Astrocyte of the cerebellum (primary cell): ENCODE data around the gene HEPN1.

ENCODE experiments used
- DNase-seq: peaks from one replicate; pipeline ENCODE4 v3.0.0-alpha.2; 2011; ENCODE audit warnings: low read depth
- H3K4me3 ChIP-seq: 2 replicates; pipeline ENCODE4 v1.5.1; 2011; ENCODE audit warnings: mild to moderate bottlenecking, low read depth, low read length, moderate library complexity
- CTCF ChIP-seq: IDR thresholded peaks from 2 replicates; pipeline ENCODE4 v1.5.1; 2012; ENCODE audit warnings: low read length, low read depth, moderate library complexity, mild to moderate bottlenecking; ENCODE audit errors: missing control alignments
- in situ Hi-C: cut with HindIII; loops from 2 replicates; pipeline ENCODE4 v1.10.0; 2017; ENCODE audit warnings: low sequenced_read_pairs

HEPN1 gene

GRCh38 chr11:124922831-124923230 lies 3.8 kb downstream of the HEPN1 start:
- no peak for TF ChIP-seq CTCF
- no peak overlapping the region for H3K4me3 ChIP-seq
- in situ Hi-C loops, result no loop called here
- no peak for DNase-seq

DNA sequence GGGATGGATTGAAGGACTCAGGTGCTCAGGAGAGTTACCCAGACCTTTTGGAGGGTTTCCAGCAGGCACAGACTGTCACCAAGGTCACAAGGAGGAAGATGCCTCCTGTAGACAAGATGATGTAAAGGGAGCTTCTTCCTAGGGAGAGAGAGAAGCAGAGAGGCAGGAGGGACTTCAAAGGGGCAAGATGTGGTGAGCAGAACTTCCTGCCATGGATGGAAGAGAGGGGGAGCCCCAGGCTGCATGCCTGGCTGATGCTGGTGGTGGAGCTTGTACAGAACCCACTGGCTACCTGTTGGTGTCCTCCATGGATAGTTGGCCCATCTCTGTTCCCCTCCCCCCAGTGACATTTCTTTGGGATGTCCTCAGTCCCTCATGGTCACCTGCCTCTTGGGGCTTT lies 4.2 kb downstream of the HEPN1 start:
- no peak for DNase-seq
- no peak for TF ChIP-seq CTCF
- H3K4me3 ChIP-seq, result no peak overlapping the region
- in situ Hi-C loops, result no loop called here

- no peak for DNase-seq
- in situ Hi-C loops, result no loop called here
- no peak for TF ChIP-seq CTCF
- no peak overlapping the region for H3K4me3 ChIP-seq
Observed at GRCh38 chr11:124928942-124929665, 10.1 kb downstream of the HEPN1 start.

DNA sequence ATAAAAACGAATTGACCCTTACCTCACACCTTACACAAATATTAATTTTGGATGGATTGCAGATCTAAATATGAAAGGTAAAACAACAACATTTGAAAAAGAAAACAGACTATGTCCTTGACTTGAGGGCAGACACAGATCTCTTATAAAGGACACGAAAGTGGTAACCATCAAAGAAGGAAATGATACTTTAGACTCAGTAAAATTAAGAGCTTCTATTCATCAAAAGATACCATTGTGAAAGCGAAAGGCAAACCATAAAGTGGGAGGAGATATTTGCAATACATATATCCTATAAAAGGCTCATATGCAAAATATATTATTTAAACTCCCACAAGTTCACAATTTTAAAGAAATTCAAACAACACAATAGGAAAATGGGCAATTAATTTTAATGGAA lies 11.7 kb downstream of the HEPN1 start:
- in situ Hi-C loops, result no loop called here
- TF ChIP-seq CTCF, result no peak
- H3K4me3 ChIP-seq, result no peak overlapping the region
- DNase-seq, result no peak

- TF ChIP-seq CTCF, result peak; percentile 15
- in situ Hi-C loops, result no loop called here
- H3K4me3 ChIP-seq, result no peak overlapping the region
- DNase-seq, result peak; percentile 19
Observed at GRCh38 chr11:124934862-124935547, 16.0 kb downstream of the HEPN1 start.

DNA sequence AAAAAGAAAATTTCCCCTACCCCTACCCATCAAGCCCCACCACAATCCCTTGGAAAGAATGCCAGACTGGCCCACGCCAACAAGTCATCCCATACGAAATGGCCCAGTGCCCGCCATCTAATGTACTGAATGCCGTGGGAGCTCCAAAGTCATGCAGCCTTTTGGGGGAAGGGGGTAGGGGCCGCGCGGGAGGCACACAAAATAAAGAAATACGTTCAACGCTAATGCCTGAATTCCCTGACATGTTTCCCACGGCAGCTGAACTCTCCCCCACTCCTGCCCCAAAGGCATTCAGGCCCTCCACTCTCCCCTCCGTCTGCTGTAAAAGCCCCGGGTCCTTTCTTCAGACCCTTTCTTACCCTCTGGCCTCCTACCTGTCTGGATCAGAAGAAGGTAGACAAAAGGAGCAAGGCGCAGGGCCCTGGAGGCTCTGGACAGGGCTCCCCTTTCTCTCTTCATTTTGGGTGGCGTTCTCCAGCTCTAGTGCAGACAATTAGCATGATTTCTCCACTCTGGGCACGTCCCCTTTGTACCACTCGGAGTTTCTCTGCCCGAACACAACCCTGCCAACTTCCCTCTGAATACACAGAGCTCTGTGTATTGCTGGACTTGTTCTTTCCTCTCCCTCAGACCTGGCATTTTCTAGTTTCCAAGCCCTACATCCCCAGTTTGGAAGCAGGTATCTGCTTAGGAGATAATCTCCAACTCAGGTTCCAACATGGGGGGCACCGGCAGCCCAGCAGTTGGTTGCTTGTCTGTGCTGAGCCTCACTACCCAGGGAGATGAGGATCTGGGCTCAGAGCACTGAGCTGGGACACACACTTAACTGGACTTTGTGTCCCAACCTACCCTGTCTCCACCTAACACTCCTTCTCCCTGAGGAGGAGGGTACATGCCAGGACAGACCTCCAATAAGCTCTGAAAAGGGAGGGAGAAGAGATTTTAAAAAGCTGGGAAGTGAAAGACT lies 16.8 kb downstream of the HEPN1 start, which contains the start of gene HEPACAM:
Gene HEPACAM (minus strand): TSS at position 500 of the 967 bp plus-strand sequence. CDS start 41 bp downstream, at position 459.
- H3K4me3 ChIP-seq, result no peak within 1 kb of the TSS
- no peak for DNase-seq
- in situ Hi-C loops, result no loop called here
- TF ChIP-seq CTCF, result no peak
